Measurements from ENCODE around the gene GABBR2.

DNA sequence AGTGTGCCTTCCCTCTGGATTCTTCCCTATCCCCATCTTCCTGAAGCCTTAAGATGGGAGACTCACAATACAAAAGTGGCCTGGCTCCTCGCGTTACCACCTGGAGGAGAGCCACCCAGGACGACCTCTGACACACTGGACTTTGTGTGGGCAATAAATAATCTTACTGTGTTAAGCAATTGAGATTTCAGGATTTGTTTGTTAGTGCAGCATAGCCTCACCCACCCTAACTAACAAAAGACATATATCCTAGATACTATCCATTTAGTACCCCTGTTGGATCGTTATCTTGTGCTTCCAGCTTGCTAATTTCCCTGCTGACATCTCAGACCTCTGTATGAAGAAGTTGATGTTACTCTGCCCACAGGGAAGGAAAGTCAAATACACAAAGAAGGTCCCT lies 7.9 kb downstream of the GABBR2 start:
- TF ChIP-seq, protein P1, sequence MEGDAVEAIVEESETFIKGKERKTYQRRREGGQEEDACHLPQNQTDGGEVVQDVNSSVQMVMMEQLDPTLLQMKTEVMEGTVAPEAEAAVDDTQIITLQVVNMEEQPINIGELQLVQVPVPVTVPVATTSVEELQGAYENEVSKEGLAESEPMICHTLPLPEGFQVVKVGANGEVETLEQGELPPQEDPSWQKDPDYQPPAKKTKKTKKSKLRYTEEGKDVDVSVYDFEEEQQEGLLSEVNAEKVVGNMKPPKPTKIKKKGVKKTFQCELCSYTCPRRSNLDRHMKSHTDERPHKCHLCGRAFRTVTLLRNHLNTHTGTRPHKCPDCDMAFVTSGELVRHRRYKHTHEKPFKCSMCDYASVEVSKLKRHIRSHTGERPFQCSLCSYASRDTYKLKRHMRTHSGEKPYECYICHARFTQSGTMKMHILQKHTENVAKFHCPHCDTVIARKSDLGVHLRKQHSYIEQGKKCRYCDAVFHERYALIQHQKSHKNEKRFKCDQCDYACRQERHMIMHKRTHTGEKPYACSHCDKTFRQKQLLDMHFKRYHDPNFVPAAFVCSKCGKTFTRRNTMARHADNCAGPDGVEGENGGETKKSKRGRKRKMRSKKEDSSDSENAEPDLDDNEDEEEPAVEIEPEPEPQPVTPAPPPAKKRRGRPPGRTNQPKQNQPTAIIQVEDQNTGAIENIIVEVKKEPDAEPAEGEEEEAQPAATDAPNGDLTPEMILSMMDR (IDR thresholded peaks at IDR 0.05; ENCODE audit: low read length): no peak
- TF ChIP-seq EZH2phosphoT487 (IDR thresholded peaks at IDR 0.05; ENCODE audit: low read length) (no peak), EZH2 (optimal IDR thresholded peaks at IDR 0.05; ENCODE audit: low read depth, low read length) (no peak)

All from MM.1S (cell line).